Measurements from ENCODE around the gene VAX1. TPM values are rescaled to one million over a fixed set of nuclear protein-coding genes. Genes with fewer than 3 reads are reported as not detected.
"Not testable (repeated sequence)": the region's sequence is repeated elsewhere in the genome, so short reads cannot be mapped to it uniquely, and the experiment has no call there.

Gene VAX1
- total and polyA plus RNA-seq, 2 donors (not counting 3 experiments of a cell fraction or from before 2014, with no cell fraction given), result not detected

- TF ChIP-seq MYC (IDR thresholded peaks at IDR 0.05; ENCODE audit: low read depth, low read length), result no peak
- TF ChIP-seq EZH2 (IDR thresholded peaks at IDR 0.05; ENCODE audit: borderline replicate concordance, low read depth, low read length, severe bottlenecking), result no peak
- TF ChIP-seq CTCF (IDR thresholded peaks at IDR 0.05; ENCODE audit: extremely low read depth in 1 of 2, insufficient read depth in 1 of 2, low read depth in 1 of 2, low read length in 2 of 2), result no peak
- TF ChIP-seq FOS (IDR thresholded peaks at IDR 0.05; ENCODE audit: borderline replicate concordance, insufficient read depth, low read length), result no peak
- no peak for TF ChIP-seq POLR2AphosphoS5 (IDR thresholded peaks at IDR 0.05; ENCODE audit: insufficient read depth, low read depth, low read length)
- TF ChIP-seq MAX (IDR thresholded peaks at IDR 0.05; ENCODE audit: insufficient read depth, insufficient read length), result no peak
- TF ChIP-seq POLR2A (IDR thresholded peaks at IDR 0.05; ENCODE audit: low read depth, low read length), result no peak
- no peak for TF ChIP-seq GATA2 (IDR thresholded peaks at IDR 0.05; ENCODE audit: insufficient read depth, insufficient read length, low read depth, low read length)
- TF ChIP-seq JUN (IDR thresholded peaks at IDR 0.05; ENCODE audit: borderline replicate concordance, insufficient read depth, insufficient read length, low read depth), result no peak
- Histone ChIP-seq H3K36me3 (ENCODE audit: control insufficient read depth in 2 of 2, extremely low read depth in 1 of 2, insufficient read depth in 2 of 2, low read length in 2 of 2) (no peaks in the 10 kb centered on the region), H3K27ac (ENCODE audit: insufficient read depth, low read depth, low read length) (no peak overlapping the region), H3K4me3 (replicated peaks in 1 of 3; ENCODE audit: insufficient read depth in 1 of 3, low read depth in 1 of 3, low read length in 3 of 3) (no peak overlapping the region), H3K4me2 (ENCODE audit: insufficient read depth, low read length) (no peak overlapping the region), H3K79me2 (ENCODE audit: control insufficient read depth, insufficient read depth, low read length) (no peaks in the 10 kb centered on the region), H3K9ac (replicated peaks; ENCODE audit: extremely low read depth, insufficient read depth, low read length) (no peak overlapping the region), H3K27me3 (ENCODE audit: control insufficient read depth in 2 of 2, insufficient read depth in 2 of 2, low read length in 2 of 2) (peaks cover 61 to 68% of the 10 kb centered on the region in 2 experiments), H4K20me1 (replicated peaks; ENCODE audit: control insufficient read depth, extremely low read depth, insufficient read depth, low read length) (no peaks in the 10 kb centered on the region), H3K4me1 (ENCODE audit: control insufficient read depth, extremely low read depth, insufficient read depth, low read length) (peaks cover 3% of the 10 kb centered on the region), H2AFZ (ENCODE audit: low read depth, low read length) (no peak overlapping the region), H3K9me3 (replicated peaks; ENCODE audit: control insufficient read depth, insufficient read depth, low read length) (no peaks in the 10 kb centered on the region), H3K9me1 (replicated peaks; ENCODE audit: control insufficient read depth, extremely low read depth, insufficient read depth, low read length) (no peaks in the 10 kb centered on the region)
- CTCF ChIA-PET, result interaction anchor here (0.6 to 1.9 kb wide), 5 partner anchors 16 to 388 kb away, joined by 3 to 7 read pairs (median 4); partner anchors contain the start of gene HSPA12A
- no TSS peak for BruUV-seq (replicated peaks)
- intact Hi-C loops (cut with micrococcal nuclease) (no loop called here), dilution Hi-C loops (cut with MboI; ENCODE audit: extremely low pct_ligation_motif_present, low sequenced_read_pairs) (no loop called here)
- POLR2A ChIA-PET, result no interaction called here
- no peak for FAIRE-seq
- no peak for DNase-seq (ENCODE audit: low read depth, low spot score)
These were observed 7.7 kb downstream of the VAX1 start for GRCh38 chr10:117130346-117130745.

GRCh38 chr10:117126645-117127044 is 11.4 kb downstream of the VAX1 start:
- FAIRE-seq; intact Hi-C loops (cut with micrococcal nuclease); POLR2A ChIA-PET; H3K4me3 ChIP-seq (replicated peaks in 1 of 3; ENCODE audit: insufficient read depth in 1 of 3, low read depth in 1 of 3, low read length in 3 of 3); H3K79me2 ChIP-seq (ENCODE audit: control insufficient read depth, insufficient read depth, low read length); H3K9ac ChIP-seq (replicated peaks; ENCODE audit: extremely low read depth, insufficient read depth, low read length); DNase-seq (ENCODE audit: low read depth, low spot score); H3K27ac ChIP-seq (ENCODE audit: insufficient read depth, low read depth, low read length); H3K36me3 ChIP-seq (ENCODE audit: control insufficient read depth in 2 of 2, extremely low read depth in 1 of 2, insufficient read depth in 2 of 2, low read length in 2 of 2); dilution Hi-C loops (cut with MboI; ENCODE audit: extremely low pct_ligation_motif_present, low sequenced_read_pairs); H3K4me2 ChIP-seq (ENCODE audit: insufficient read depth, low read length); H3K9me3 ChIP-seq (replicated peaks; ENCODE audit: control insufficient read depth, insufficient read depth, low read length); H2AFZ ChIP-seq (ENCODE audit: low read depth, low read length); H4K20me1 ChIP-seq (replicated peaks; ENCODE audit: control insufficient read depth, extremely low read depth, insufficient read depth, low read length); BruUV-seq (replicated peaks); H3K4me1 ChIP-seq (ENCODE audit: control insufficient read depth, extremely low read depth, insufficient read depth, low read length); H3K9me1 ChIP-seq (replicated peaks; ENCODE audit: control insufficient read depth, extremely low read depth, insufficient read depth, low read length): not testable (repeated sequence)
- H3K27me3 ChIP-seq (ENCODE audit: control insufficient read depth in 2 of 2, insufficient read depth in 2 of 2, low read length in 2 of 2), result peaks cover 32 to 33% of the 10 kb centered on the region in 2 experiments
- CTCF ChIA-PET, result interaction anchor here (1.5 kb wide), 1 partner anchor 15 kb away, joined by 3 read pairs; no protein-coding TSS in a partner anchor
